Muscle of arm (tissue), 12 donors: ENCODE data around the gene KRAS. TPM values are rescaled to one million over a fixed set of nuclear protein-coding genes. Genes with fewer than 3 reads are reported as not detected.

Experiments
- DNase-seq: peaks from one replicate; pipeline ENCODE4 v3.0.0-alpha.2; 2013
- polyA plus RNA-seq, 12 donors: library from polyadenylated mRNA; unstranded; fragments of 120-200 nt; gene quantifications; one replicate each; pipeline ENCODE4 v1.2.1, GENCODE V29; 2013; ENCODE audit not compliant: insufficient read length in 12 of 12

Gene KRAS
- polyA plus RNA-seq, 12 donors: 15.4 to 26.4 (median 23.5) TPM; not detected in 1

- no peak for DNase-seq
These were observed 50.0 kb downstream of the KRAS start for GRCh38 chr12:25200703-25201102.

GRCh38 chr12:25197608-25198007, 53.1 kb downstream of the KRAS start:
- DNase-seq: no peak

- peak; percentile 98 for DNase-seq
These were observed 55.4 kb downstream of the KRAS start, which contains the start of the genes DNAI7 and ETFRF1 for GRCh38 chr12:25195056-25195971. Gene DNAI7 (minus strand): TSS chr12:25195160. CDS start chr12:25195078, 82 bp downstream. Gene ETFRF1 (plus strand): TSS chr12:25195237. CDS start chr12:25203957, 8,720 bp downstream.

DNA sequence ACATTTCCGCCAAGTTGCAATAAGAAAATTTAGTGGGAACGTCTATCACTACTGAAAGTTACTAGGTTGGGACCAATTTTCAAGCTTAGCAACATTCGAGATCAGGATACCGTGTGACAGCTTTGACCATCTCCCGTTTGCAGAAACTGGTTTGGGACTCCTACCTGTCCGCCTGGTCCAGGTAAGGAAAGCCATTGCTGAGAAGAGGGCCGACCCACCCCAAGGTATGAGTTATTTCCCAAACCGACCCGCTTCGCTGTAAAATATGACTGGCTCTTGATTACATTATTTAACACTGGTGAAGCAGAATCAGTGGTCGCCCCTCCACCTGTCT, 56.0 kb downstream of the KRAS start:
- no peak for DNase-seq

GRCh38 chr12:25194214-25194613, 56.5 kb downstream of the KRAS start:
- peak; percentile 12 for DNase-seq

DNA sequence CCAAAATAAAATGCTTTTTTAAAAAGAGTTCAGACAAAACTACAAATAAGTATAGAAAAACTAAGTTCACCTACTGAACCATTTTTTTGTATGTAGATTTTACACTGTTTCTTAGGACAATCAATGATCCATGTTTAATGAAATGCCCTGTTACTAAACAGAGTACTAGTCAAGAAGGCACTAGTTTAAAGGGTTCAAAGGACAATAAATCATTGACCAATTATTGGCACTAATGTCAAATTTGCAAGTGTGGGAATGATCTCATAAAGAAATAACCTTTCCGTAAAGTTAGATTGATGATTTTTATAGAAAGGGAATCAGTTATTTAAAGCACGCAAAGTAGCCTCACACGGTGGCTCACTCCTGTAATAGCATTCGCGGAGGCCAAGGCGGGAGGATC, 59.9 kb downstream of the KRAS start:
- DNase-seq: no peak

DNA sequence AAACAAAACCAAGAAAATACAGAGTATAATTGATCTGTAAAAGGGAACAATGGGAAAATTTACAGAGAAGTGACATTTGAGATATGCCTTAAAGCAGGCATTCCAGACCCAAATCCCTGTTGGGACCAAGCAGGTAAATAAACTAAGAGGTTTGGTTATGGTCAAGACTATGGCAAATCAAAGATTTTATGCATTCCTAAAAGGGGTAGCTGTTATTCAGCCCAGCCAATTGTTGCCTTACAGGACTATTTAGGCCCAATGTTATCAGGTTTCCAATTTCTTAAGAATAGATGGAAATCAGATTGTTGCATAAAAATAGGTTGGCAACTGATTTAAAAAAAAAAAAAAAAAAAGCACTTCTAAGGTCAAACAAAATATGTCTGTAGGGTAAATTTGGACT, 61.1 kb downstream of the KRAS start:
- DNase-seq: no peak

GRCh38 chr12:25187781-25188180, 62.9 kb downstream of the KRAS start:
- no peak for DNase-seq

- DNase-seq: no peak
These were observed 63.8 kb downstream of the KRAS start for GRCh38 chr12:25186788-25187402.

DNA sequence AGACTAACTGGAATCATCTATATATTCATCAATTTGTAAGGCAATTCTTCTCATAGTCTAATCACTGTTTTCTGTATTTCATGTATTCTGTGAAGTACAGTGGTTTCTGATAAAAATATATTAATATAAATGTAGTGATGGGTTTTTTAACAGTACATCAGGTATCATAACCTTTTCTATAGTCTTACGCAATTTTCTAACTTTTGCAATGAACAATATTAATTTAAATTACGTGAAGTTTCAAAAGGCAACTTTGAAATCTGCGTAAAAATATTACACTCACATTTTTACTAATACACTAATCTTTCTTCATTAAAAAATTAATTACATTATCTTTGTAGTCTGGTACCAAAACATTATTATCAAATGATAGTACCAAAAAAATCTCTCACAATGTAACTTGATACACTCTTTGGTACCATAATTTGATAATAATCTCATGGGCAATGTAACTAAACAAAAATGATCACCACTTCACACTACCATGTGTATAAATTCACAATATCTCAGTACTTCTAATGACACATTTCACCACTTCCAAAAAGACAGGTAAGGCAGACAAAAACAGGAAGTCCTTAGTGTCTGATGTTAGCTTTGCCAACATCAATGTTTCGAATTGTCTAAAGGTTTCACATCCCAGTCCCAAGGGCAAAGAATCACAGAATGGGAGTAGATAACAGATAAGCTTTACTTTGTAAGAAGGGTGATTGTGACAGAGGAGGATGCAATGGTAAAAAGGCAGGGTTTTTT, 64.5 kb downstream of the KRAS start:
- DNase-seq: no peak

- DNase-seq: no peak
These were observed 66.6 kb downstream of the KRAS start for GRCh38 chr12:25184132-25184531.

GRCh38 chr12:25182765-25183164, 68.0 kb downstream of the KRAS start:
- DNase-seq: no peak

DNA sequence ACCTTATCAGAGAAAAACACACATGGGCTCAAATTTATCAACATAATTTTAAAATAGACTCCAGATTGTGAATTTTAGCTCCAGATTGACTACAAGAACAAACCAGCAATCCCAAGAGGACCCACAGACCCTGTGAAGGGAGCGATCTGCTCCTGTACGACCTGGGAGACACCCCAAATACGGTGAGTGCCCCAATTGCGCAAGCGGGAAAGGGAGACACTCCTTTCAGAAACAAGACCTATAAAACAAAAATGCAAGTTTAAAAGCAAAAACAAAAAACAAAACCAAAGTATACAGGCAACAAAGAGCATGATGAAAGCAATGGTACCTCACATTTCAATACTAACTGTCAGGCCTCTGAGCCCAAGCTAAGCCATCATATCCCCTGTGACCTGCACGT, 87.9 kb downstream of the KRAS start:
- DNase-seq: no peak

GRCh38 chr12:25156061-25156460, 94.7 kb downstream of the KRAS start:
- DNase-seq: no peak

DNA sequence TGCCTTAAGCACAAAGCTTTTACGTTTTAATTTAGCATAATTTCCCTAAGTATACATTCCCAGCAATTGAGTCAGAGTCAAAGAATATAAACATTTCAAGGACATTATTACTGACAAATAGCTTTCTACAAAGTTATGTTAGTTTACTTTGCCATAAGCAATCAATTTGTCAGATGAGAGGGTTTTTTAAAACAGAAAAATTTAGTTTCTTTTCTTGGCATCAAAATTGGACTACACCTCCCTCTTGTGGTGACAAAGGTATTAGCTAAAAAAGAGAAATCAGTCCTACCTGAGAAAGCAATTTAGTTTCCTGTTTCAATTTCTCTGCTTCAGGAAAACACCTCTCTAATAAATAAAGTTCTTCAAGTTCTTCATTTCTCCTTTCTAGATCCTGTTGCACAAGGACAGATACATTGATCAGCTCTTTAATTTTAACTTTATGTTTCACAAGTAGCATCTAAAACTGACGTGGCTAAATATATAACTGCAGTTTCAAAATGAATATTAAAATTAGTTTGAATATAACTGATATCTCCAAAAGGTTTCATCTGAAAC, 95.6 kb downstream of the KRAS start:
- peak; percentile 25 for DNase-seq

Other genes with a start within 250 kb of the KRAS start
- gene DNAI7, start 55.8 kb downstream of the KRAS start, polyA plus RNA-seq: 1 to 10 TPM in 2 of 12 donors, under 1 TPM in 8, not detected in 2; 0.43 to 1.2 (median 0.64) TPM
- 10 to 100 TPM in 11 of 12 donors, not detected in 1; 25.6 to 41.3 (median 33.6) TPM for gene ETFRF1, start 55.7 kb downstream of the KRAS start, polyA plus RNA-seq